ENCODE data around the gene ID3.

ID3 gene

DNA sequence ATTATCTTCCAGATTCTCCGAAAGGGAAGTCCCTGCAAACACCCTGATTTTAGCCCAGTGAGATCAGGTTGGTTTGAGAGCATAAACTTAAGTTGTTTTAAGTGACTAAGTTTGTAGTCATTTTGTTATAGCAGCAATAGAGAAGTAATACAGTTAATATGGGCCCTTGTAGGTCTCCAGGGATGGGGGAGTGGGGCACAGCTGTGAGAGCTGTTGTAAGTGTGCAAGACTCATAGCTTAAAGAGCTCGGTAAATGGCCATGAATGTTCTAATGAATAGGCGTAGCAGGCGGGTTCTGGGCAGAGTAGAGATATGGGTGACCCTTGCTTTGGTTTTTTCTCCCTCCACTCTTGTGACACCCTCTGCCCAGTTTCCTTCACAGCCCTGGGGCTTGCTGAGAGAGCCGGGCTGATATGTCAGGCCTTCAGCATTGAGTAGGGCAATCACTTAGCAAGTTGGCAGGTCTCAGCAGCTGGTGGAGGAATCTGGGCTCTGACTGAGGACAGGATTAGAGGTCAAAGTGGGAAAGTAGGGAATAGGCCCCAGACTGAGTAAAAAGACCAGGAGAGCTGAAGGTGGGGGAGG lies 16.0 kb upstream of the ID3 start:
- no peak for DNase-seq (ENCODE audit: low read depth)
- TF ChIP-seq, protein P1, sequence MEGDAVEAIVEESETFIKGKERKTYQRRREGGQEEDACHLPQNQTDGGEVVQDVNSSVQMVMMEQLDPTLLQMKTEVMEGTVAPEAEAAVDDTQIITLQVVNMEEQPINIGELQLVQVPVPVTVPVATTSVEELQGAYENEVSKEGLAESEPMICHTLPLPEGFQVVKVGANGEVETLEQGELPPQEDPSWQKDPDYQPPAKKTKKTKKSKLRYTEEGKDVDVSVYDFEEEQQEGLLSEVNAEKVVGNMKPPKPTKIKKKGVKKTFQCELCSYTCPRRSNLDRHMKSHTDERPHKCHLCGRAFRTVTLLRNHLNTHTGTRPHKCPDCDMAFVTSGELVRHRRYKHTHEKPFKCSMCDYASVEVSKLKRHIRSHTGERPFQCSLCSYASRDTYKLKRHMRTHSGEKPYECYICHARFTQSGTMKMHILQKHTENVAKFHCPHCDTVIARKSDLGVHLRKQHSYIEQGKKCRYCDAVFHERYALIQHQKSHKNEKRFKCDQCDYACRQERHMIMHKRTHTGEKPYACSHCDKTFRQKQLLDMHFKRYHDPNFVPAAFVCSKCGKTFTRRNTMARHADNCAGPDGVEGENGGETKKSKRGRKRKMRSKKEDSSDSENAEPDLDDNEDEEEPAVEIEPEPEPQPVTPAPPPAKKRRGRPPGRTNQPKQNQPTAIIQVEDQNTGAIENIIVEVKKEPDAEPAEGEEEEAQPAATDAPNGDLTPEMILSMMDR (IDR thresholded peaks at IDR 0.05; ENCODE audit: low read depth, low read length): no peak
- TF ChIP-seq, protein P2, sequence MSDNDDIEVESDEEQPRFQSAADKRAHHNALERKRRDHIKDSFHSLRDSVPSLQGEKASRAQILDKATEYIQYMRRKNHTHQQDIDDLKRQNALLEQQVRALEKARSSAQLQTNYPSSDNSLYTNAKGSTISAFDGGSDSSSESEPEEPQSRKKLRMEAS (IDR thresholded peaks at IDR 0.05; ENCODE audit: low read depth, low read length): no peak
- no peak for TF ChIP-seq POLR2A (IDR thresholded peaks at IDR 0.05; ENCODE audit: extremely low read depth, insufficient read length)
- no peak for TF ChIP-seq MYC (IDR thresholded peaks at IDR 0.05; ENCODE audit: low read depth, low read length)
- no peak overlapping the region for H3K4me3 ChIP-seq (ENCODE audit: low read depth, low read length)

DNA sequence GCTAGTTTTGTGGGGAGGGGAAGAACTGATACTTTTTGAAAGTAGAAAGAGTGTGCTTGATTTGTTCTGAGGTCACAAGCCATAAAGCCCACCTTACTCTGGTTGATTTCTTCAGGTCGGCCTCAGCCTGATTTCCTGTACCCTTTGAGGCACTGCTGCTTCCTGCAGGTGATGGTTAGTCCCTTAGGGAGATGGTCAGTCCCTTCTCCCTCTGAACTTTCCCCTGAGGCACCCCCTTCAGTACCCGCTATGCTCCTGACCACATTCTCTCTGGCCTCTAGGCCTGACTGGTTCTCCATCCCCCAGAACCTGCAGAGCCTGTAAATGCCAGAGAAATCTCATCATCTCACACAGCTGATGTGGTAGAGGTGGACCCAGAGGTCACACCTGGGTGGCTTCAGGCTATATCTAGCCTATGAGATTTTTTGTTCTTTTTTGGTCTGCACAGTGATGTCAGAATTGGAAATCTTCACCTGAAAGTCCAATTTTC lies 15.0 kb upstream of the ID3 start:
- DNase-seq (ENCODE audit: low read depth): no peak
- no peak for TF ChIP-seq POLR2A (IDR thresholded peaks at IDR 0.05; ENCODE audit: extremely low read depth, insufficient read length)
- TF ChIP-seq, protein P1 (IDR thresholded peaks at IDR 0.05; ENCODE audit: low read depth, low read length): no peak
- H3K4me3 ChIP-seq (ENCODE audit: low read depth, low read length): no peak overlapping the region

DNA sequence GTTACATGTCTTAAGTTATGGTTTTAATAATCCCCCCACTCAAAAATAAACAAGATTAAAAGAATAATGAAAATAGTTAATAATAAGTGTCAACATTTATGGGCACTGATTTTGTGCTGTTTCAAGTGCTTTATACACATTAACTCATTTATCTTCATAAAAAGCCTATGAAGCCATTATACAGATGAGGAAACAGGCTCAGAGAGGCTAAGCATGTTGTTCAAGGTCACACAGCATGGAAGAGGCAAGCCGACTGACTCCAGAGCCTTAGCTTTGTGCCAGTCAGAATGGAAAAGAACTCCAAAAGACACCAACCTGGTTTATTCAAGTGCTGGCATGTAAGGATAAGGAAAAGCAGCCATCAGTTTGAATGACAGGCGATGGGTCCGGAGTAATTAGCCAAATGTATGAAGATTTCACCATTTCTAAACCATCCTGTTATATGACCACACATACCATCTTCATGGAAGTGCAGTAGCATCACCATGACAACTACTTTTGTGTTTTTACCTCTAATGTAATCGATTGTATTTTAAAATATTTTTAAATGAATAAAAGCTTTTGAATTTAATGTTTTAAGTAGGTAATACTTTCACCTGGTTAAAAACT lies 14.4 kb upstream of the ID3 start:
- TF ChIP-seq, protein P2 (IDR thresholded peaks at IDR 0.05; ENCODE audit: low read depth, low read length): no peak
- TF ChIP-seq MYC (IDR thresholded peaks at IDR 0.05; ENCODE audit: low read depth, low read length) (no peak), POLR2A (IDR thresholded peaks at IDR 0.05; ENCODE audit: extremely low read depth, insufficient read length) (no peak)
- TF ChIP-seq, protein P1 (IDR thresholded peaks at IDR 0.05; ENCODE audit: low read depth, low read length): no peak
- DNase-seq (ENCODE audit: low read depth): no peak
- H3K4me3 ChIP-seq (ENCODE audit: low read depth, low read length): no peak overlapping the region

DNA sequence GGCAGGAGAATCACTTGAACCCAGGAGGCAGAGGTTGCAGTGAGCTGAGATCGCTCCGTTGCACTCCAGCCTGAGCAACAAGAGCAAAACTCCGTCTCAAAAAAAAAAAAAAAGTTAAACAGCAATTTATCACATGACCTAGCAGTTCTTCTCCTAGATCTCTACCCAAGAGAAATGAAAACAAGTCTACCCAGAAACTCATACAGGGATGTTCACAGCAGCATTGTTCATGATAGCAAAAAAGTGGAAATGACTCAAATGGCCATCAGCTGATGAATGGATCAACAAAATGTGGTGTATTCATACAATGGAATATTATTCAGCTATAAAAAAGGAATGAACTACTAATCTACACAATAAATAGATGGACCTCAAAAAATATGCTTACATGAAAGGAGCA lies 12.2 kb upstream of the ID3 start:
- no peak overlapping the region for H3K4me3 ChIP-seq (ENCODE audit: low read depth, low read length)
- DNase-seq (ENCODE audit: low read depth): no peak
- TF ChIP-seq, protein P1 (IDR thresholded peaks at IDR 0.05; ENCODE audit: low read depth, low read length): no peak
- no peak for TF ChIP-seq POLR2A (IDR thresholded peaks at IDR 0.05; ENCODE audit: extremely low read depth, insufficient read length)
- TF ChIP-seq MYC (IDR thresholded peaks at IDR 0.05; ENCODE audit: low read depth, low read length): no peak
- TF ChIP-seq, protein P2 (IDR thresholded peaks at IDR 0.05; ENCODE audit: low read depth, low read length): no peak

DNA sequence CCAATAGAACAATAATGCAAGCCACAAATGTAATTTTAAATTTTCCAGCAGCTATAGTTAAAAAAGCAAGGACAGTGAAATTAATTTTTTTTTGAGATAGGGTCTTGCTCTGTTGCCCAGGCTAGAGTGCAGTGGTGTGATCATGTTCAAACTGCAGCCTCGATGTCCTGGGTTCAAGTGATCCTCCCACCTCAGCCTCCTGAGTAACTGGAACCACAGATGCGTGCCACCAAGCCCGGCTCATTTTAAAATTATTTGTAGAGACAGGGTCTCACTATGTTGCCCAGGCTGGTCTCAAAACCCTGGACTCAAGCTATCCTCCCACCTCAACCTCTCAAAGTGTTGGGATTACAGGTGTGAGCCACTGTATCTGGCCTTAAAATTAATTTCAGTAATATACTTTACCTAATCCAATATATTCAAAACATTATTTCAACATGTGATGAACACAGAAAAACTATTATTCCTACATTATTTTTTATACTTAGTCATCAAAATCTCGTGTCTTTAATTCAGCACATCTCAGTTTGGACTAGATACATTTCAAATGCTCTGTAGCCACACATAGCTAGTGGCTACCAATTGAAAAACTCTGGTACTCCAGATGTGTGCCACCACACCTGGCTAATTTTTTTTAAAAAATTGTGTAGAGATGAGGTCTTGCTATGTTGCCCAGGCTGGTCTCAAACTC lies 10.8 kb upstream of the ID3 start:
- no peak for DNase-seq (ENCODE audit: low read depth)
- no peak overlapping the region for H3K4me3 ChIP-seq (ENCODE audit: low read depth, low read length)
- TF ChIP-seq POLR2A (IDR thresholded peaks at IDR 0.05; ENCODE audit: extremely low read depth, insufficient read length) (no peak), MYC (IDR thresholded peaks at IDR 0.05; ENCODE audit: low read depth, low read length) (no peak)
- TF ChIP-seq, protein P2 (IDR thresholded peaks at IDR 0.05; ENCODE audit: low read depth, low read length): no peak
- TF ChIP-seq, protein P1 (IDR thresholded peaks at IDR 0.05; ENCODE audit: low read depth, low read length): no peak

Data from NB4 (cell line).